ENCODE results near the gene CNTN5.
"Not testable (repeated sequence)": the region's sequence is repeated elsewhere in the genome, so short reads cannot be mapped to it uniquely, and the experiment has no call there.

Gene CNTN5

GRCh38 chr11:99773646-99774045 lies 752.9 kb downstream of the CNTN5 start:
- DNase-seq (ENCODE audit: low spot score) = no peak

- no peak for DNase-seq (ENCODE audit: low spot score)
Measured at GRCh38 chr11:99781074-99781473, 760.3 kb downstream of the CNTN5 start.

GRCh38 chr11:99791354-99791753 lies 770.6 kb downstream of the CNTN5 start:
- no peak for DNase-seq (ENCODE audit: low spot score)

- no peak for DNase-seq (ENCODE audit: low spot score)
Measured at GRCh38 chr11:99795999-99796398, 775.2 kb downstream of the CNTN5 start.

- no peak for DNase-seq (ENCODE audit: low spot score)
Measured at GRCh38 chr11:99803501-99803900, 782.8 kb downstream of the CNTN5 start.

- DNase-seq (ENCODE audit: low spot score) = no peak
Measured at GRCh38 chr11:99812516-99812915, 791.8 kb downstream of the CNTN5 start.

GRCh38 chr11:99814021-99814420 lies 793.3 kb downstream of the CNTN5 start:
- no peak for DNase-seq (ENCODE audit: low spot score)

- no peak for DNase-seq (ENCODE audit: low spot score)
Measured at GRCh38 chr11:99814738-99815137, 794.0 kb downstream of the CNTN5 start.

- no peak for DNase-seq (ENCODE audit: low spot score)
Measured at GRCh38 chr11:99818991-99819390, 798.2 kb downstream of the CNTN5 start.

GRCh38 chr11:99822846-99823565 lies 802.3 kb downstream of the CNTN5 start:
- DNase-seq (ENCODE audit: low spot score) = no peak

GRCh38 chr11:99836739-99837138 lies 816.0 kb downstream of the CNTN5 start:
- not testable (repeated sequence) for DNase-seq (ENCODE audit: low spot score)

GRCh38 chr11:99841885-99842284 lies 821.1 kb downstream of the CNTN5 start:
- DNase-seq (ENCODE audit: low spot score) = no peak

- DNase-seq (ENCODE audit: low spot score) = no peak
Measured at GRCh38 chr11:99865951-99866350, 845.2 kb downstream of the CNTN5 start.

- no peak for DNase-seq (ENCODE audit: low spot score)
Measured at GRCh38 chr11:99881610-99882009, 860.9 kb downstream of the CNTN5 start.

- DNase-seq (ENCODE audit: low spot score) = no peak
Measured at GRCh38 chr11:99884750-99885149, 864.0 kb downstream of the CNTN5 start.

GRCh38 chr11:99887481-99887880 lies 866.7 kb downstream of the CNTN5 start:
- DNase-seq (ENCODE audit: low spot score) = no peak

- no peak for DNase-seq (ENCODE audit: low spot score)
Measured at GRCh38 chr11:99893811-99894210, 873.1 kb downstream of the CNTN5 start.

GRCh38 chr11:99901175-99901574 lies 880.4 kb downstream of the CNTN5 start:
- DNase-seq (ENCODE audit: low spot score) = no peak

- DNase-seq (ENCODE audit: low spot score) = no peak
Measured at GRCh38 chr11:99911116-99911515, 890.4 kb downstream of the CNTN5 start.

- no peak for DNase-seq (ENCODE audit: low spot score)
Measured at GRCh38 chr11:99916078-99916477, 895.3 kb downstream of the CNTN5 start.

GRCh38 chr11:99918761-99919160 lies 898.0 kb downstream of the CNTN5 start:
- DNase-seq (ENCODE audit: low spot score) = no peak

- no peak for DNase-seq (ENCODE audit: low spot score)
Measured at GRCh38 chr11:99920956-99921355, 900.2 kb downstream of the CNTN5 start.

GRCh38 chr11:99925968-99926367 lies 905.2 kb downstream of the CNTN5 start:
- no peak for DNase-seq (ENCODE audit: low spot score)

- no peak for DNase-seq (ENCODE audit: low spot score)
Measured at GRCh38 chr11:99932684-99933083, 911.9 kb downstream of the CNTN5 start.
